GM19452 (cell line): ENCODE results near the gene CNNM1.

ENCODE experiments used
- ATAC-seq: cut with Tn5 transposase; IDR thresholded peaks from one replicate; pipeline ENCODE4 v1.9.1; 2021; ENCODE audit not compliant: unreplicated experiment

The CNNM1 gene

GRCh38 chr10:99329304-99329553 is at the start of gene CNNM1:
Gene CNNM1 (plus strand): TSS chr10:99329356. CDS start chr10:99329388, 32 bp downstream.
- ATAC-seq, result peak; percentile 62

- ATAC-seq, result peak; percentile 36
Observed at GRCh38 chr10:99279626-99280111, 49.5 kb upstream of the CNNM1 start.

- ATAC-seq, result peak; percentile 84
Observed at GRCh38 chr10:99280472-99280871, 48.7 kb upstream of the CNNM1 start.

- ATAC-seq, result no peak
Observed at GRCh38 chr10:99285881-99286280, 43.3 kb upstream of the CNNM1 start.

- no peak for ATAC-seq
Observed at GRCh38 chr10:99290306-99290705, 38.9 kb upstream of the CNNM1 start.

GRCh38 chr10:99292159-99292558 is 37.0 kb upstream of the CNNM1 start:
- ATAC-seq, result no peak

- no peak for ATAC-seq
Observed at GRCh38 chr10:99296605-99297004, 32.6 kb upstream of the CNNM1 start.

GRCh38 chr10:99297033-99297432 is 32.1 kb upstream of the CNNM1 start:
- no peak for ATAC-seq

- ATAC-seq, result no peak
Observed at GRCh38 chr10:99303899-99304861, 25.0 kb upstream of the CNNM1 start.

GRCh38 chr10:99304862-99305229 is 24.3 kb upstream of the CNNM1 start:
- no peak for ATAC-seq

- ATAC-seq, result no peak
Observed at GRCh38 chr10:99312501-99312900, 16.7 kb upstream of the CNNM1 start.

GRCh38 chr10:99315853-99316252 is 13.3 kb upstream of the CNNM1 start:
- no peak for ATAC-seq

- no peak for ATAC-seq
Observed at GRCh38 chr10:99316374-99316773, 12.8 kb upstream of the CNNM1 start.

GRCh38 chr10:99318048-99318447 is 11.1 kb upstream of the CNNM1 start:
- ATAC-seq, result no peak

- no peak for ATAC-seq
Observed at GRCh38 chr10:99318475-99318874, 10.7 kb upstream of the CNNM1 start.

- ATAC-seq, result no peak
Observed at GRCh38 chr10:99325281-99325680, 3.9 kb upstream of the CNNM1 start.

GRCh38 chr10:99326871-99327270 is 2.3 kb upstream of the CNNM1 start:
- no peak for ATAC-seq

- no peak for ATAC-seq
Observed at GRCh38 chr10:99328579-99329303, 415 bp upstream of the CNNM1 start.

GRCh38 chr10:99329554-99330346 is 594 bp downstream of the CNNM1 start:
- ATAC-seq, result peak; percentile 42

- no peak for ATAC-seq
Observed at GRCh38 chr10:99330347-99330924, 1.3 kb downstream of the CNNM1 start.

- ATAC-seq, result no peak
Observed at GRCh38 chr10:99331207-99331803, 2.1 kb downstream of the CNNM1 start.
